Retinal pigment epithelial cell (primary cell): ENCODE data around the gene TOP2B.

Experiments
- DNase-seq: peaks from one replicate; pipeline ENCODE4 v3.0.0-alpha.2; 2010; ENCODE audit warnings: low read depth
- H3K4me3 ChIP-seq: 2 replicates; pipeline ENCODE4 v1.5.1; 2011; ENCODE audit warnings: mild to moderate bottlenecking, low read length, control low read depth, moderate library complexity
- CTCF ChIP-seq: conservative IDR thresholded peaks from 2 replicates; pipeline ENCODE4 v1.5.1; 2011; ENCODE audit warnings: low read depth, low read length, control low read depth, inconsistent platforms

Gene TOP2B

GRCh38 chr3:25584011-25584789 lies 80.5 kb downstream of the TOP2B start:
- TF ChIP-seq CTCF: no peak
- DNase-seq: no peak
- H3K4me3 ChIP-seq: no peak overlapping the region

GRCh38 chr3:25583343-25583742 lies 81.4 kb downstream of the TOP2B start:
- TF ChIP-seq CTCF: no peak
- no peak for DNase-seq
- H3K4me3 ChIP-seq: no peak overlapping the region

- TF ChIP-seq CTCF: no peak
- DNase-seq: no peak
- no peak overlapping the region for H3K4me3 ChIP-seq
Observed at GRCh38 chr3:25582242-25582641, 82.5 kb downstream of the TOP2B start.

- DNase-seq: no peak
- no peak for TF ChIP-seq CTCF
- H3K4me3 ChIP-seq: no peak overlapping the region
Observed at GRCh38 chr3:25581823-25582222, 82.9 kb downstream of the TOP2B start.

- H3K4me3 ChIP-seq: no peak overlapping the region
- DNase-seq: no peak
- no peak for TF ChIP-seq CTCF
Observed at GRCh38 chr3:25581335-25581734, 83.4 kb downstream of the TOP2B start.

GRCh38 chr3:25580534-25580933 lies 84.2 kb downstream of the TOP2B start:
- H3K4me3 ChIP-seq: no peak overlapping the region
- no peak for TF ChIP-seq CTCF
- DNase-seq: no peak

GRCh38 chr3:25578059-25578458 lies 86.6 kb downstream of the TOP2B start:
- no peak for DNase-seq
- TF ChIP-seq CTCF: no peak
- H3K4me3 ChIP-seq: no peak overlapping the region
